GM19035 (cell line): Measurements from ENCODE around the gene ZNF532.
"Not testable (repeated sequence)": the region's sequence is repeated elsewhere in the genome, so short reads cannot be mapped to it uniquely, and the experiment has no call there.

ENCODE experiments used
- ATAC-seq: cut with Tn5 transposase; IDR thresholded peaks from one replicate; pipeline ENCODE4 v1.9.1; 2021; ENCODE audit not compliant: unreplicated experiment

Gene ZNF532

GRCh38 chr18:58901143-58901542 is 36.5 kb downstream of the ZNF532 start:
- no peak for ATAC-seq

GRCh38 chr18:58901783-58902182 is 37.1 kb downstream of the ZNF532 start:
- no peak for ATAC-seq

GRCh38 chr18:58902961-58903360 is 38.3 kb downstream of the ZNF532 start:
- ATAC-seq: no peak

- no peak for ATAC-seq
Measured at GRCh38 chr18:58903533-58903932, 38.9 kb downstream of the ZNF532 start.

- no peak for ATAC-seq
Measured at GRCh38 chr18:58905777-58906428, 41.2 kb downstream of the ZNF532 start.

- ATAC-seq: no peak
Measured at GRCh38 chr18:58908006-58908405, 43.3 kb downstream of the ZNF532 start.

- no peak for ATAC-seq
Measured at GRCh38 chr18:58909521-58909920, 44.8 kb downstream of the ZNF532 start.

GRCh38 chr18:58911241-58911640 is 46.6 kb downstream of the ZNF532 start:
- ATAC-seq: no peak

GRCh38 chr18:58911766-58912165 is 47.1 kb downstream of the ZNF532 start:
- ATAC-seq: no peak

GRCh38 chr18:58915006-58915799 is 50.5 kb downstream of the ZNF532 start:
- ATAC-seq: no peak

GRCh38 chr18:58915995-58916394 is 51.3 kb downstream of the ZNF532 start:
- ATAC-seq: no peak

- ATAC-seq: not testable (repeated sequence)
Measured at GRCh38 chr18:58919934-58920333, 55.3 kb downstream of the ZNF532 start.

- ATAC-seq: no peak
Measured at GRCh38 chr18:58922995-58923394, 58.3 kb downstream of the ZNF532 start.

- ATAC-seq: no peak
Measured at GRCh38 chr18:58924473-58924872, 59.8 kb downstream of the ZNF532 start.

- ATAC-seq: no peak
Measured at GRCh38 chr18:58927659-58928058, 63.0 kb downstream of the ZNF532 start.

- no peak for ATAC-seq
Measured at GRCh38 chr18:58928386-58928785, 63.7 kb downstream of the ZNF532 start.

- ATAC-seq: no peak
Measured at GRCh38 chr18:58929206-58929605, 64.5 kb downstream of the ZNF532 start.

GRCh38 chr18:58934356-58934755 is 69.7 kb downstream of the ZNF532 start:
- ATAC-seq: no peak

- no peak for ATAC-seq
Measured at GRCh38 chr18:58934933-58935577, 70.4 kb downstream of the ZNF532 start.

GRCh38 chr18:58937071-58937886 is 72.6 kb downstream of the ZNF532 start:
- no peak for ATAC-seq

GRCh38 chr18:58937887-58938267 is 73.2 kb downstream of the ZNF532 start:
- ATAC-seq: no peak
